Panc1 (cell line): ENCODE data around the gene ALK. TPM values are rescaled to one million over a fixed set of nuclear protein-coding genes. Genes with fewer than 3 reads are reported as not detected.

ENCODE experiments used
- ATAC-seq: fragments of 200-7000 bp; cut with Tn5 transposase; 2 replicates; pipeline ENCODE4 v1.9.1; 2020; ENCODE audit warnings: mild to moderate bottlenecking, moderate library complexity
- BruUV-seq: library from RNA; stranded (reverse); fragments of 400-500 nt; replicated peaks from 2 replicates; lab custom pipeline; 2021; lab: Mats Ljungman, UMichigan
- CTCF ChIA-PET: fragments of 300-600 bp; sonication (Branson Sonifier 250); formaldehyde crosslinking; loops from one replicate; lab custom pipeline; 2022; ENCODE audit warnings: antibody characterized with exemption; lab: Charles Lee
- POLR2A ChIA-PET: fragments of 300-600 bp; sonication (Branson Sonifier 250); formaldehyde crosslinking; loops from one replicate; lab custom pipeline; 2022; ENCODE audit warnings: antibody characterized with exemption; lab: Charles Lee
- DNase-seq: peaks from one replicate; pipeline ENCODE4 v3.0.0-alpha.2; 2010; ENCODE audit warnings: low read depth, low spot score
- H3K27ac ChIP-seq: 2 replicates; pipeline ENCODE4 v1.5.1; 2011; ENCODE audit warnings: mild to moderate bottlenecking, low read length, inconsistent platforms
- H3K27me3 ChIP-seq: fragments of 200-500 bp; sonication (Bioruptor generic); 2 replicates; pipeline ENCODE4 v1.6.0; 2014; ENCODE audit warnings: low read length, inconsistent platforms; ENCODE audit not compliant: control insufficient read depth, insufficient read depth
- H3K36me3 ChIP-seq: fragments of 200-500 bp; sonication (Bioruptor generic); 2 replicates; pipeline ENCODE4 v1.5.1; 2014; ENCODE audit warnings: inconsistent platforms, mild to moderate bottlenecking, low read length, moderate library complexity; ENCODE audit not compliant: control insufficient read depth, insufficient read depth
- H3K4me1 ChIP-seq: 2 replicates; pipeline ENCODE4 v1.5.1; 2011; ENCODE audit warnings: inconsistent platforms, mild to moderate bottlenecking, low read length, moderate library complexity; ENCODE audit not compliant: control insufficient read depth, insufficient read depth
- H3K4me3 ChIP-seq, 2 experiments: 2 replicates each; pipeline ENCODE4 v1.5.1; 2011 to 2012; ENCODE audit warnings: low read depth in 2 of 2, low read length in 2 of 2, mild to moderate bottlenecking in 2 of 2, inconsistent platforms in 1 of 2, moderate library complexity in 1 of 2
- H3K9me3 ChIP-seq: fragments of 200-500 bp; sonication (Bioruptor generic); 2 replicates; pipeline ENCODE4 v1.5.1; 2014; ENCODE audit warnings: low read depth, mild to moderate bottlenecking, inconsistent platforms, low read length, moderate library complexity; ENCODE audit not compliant: control insufficient read depth, insufficient read depth
- CTCF ChIP-seq: fragments of 450-650 bp; IDR thresholded peaks from 2 replicates; pipeline ENCODE4 v1.5.1; 2017; ENCODE audit warnings: mild to moderate bottlenecking
- POLR2AphosphoS5 ChIP-seq: IDR thresholded peaks from 2 replicates; pipeline ENCODE4 v1.6.1; 2012; ENCODE audit warnings: mild to moderate bottlenecking, low read depth, low read length, moderate library complexity
- REST ChIP-seq, 2 experiments: IDR thresholded peaks; 2 replicates each; pipeline ENCODE4 v1.6.1; 2011 to 2012; ENCODE audit warnings: low read depth in 2 of 2, control low read depth in 1 of 2, low read length in 1 of 2, mild to moderate bottlenecking in 1 of 2, moderate library complexity in 1 of 2; ENCODE audit not compliant: insufficient read depth in 1 of 2
- SIN3A ChIP-seq: IDR thresholded peaks from 2 replicates; pipeline ENCODE4 v1.6.1; 2012; ENCODE audit warnings: low read depth, mild to moderate bottlenecking, low read length, moderate library complexity, borderline replicate concordance; ENCODE audit not compliant: insufficient read depth
- TCF7L2 ChIP-seq: IDR thresholded peaks from 2 replicates; pipeline ENCODE4 v1.6.1; 2011; ENCODE audit warnings: mild to moderate bottlenecking, low read depth, low read length, inconsistent platforms
- in situ Hi-C: cut with HindIII; loops from 2 replicates; pipeline ENCODE4 v1.10.0; 2016; ENCODE audit warnings: low sequenced_read_pairs, low pct_unique_long_range_greater_than_20kb
- intact Hi-C: fragments of 100-400 bp; cut with micrococcal nuclease; formaldehyde crosslinking; loops from one replicate; pipeline ENCODE4 v1.10.0; 2022; ENCODE audit not compliant: unreplicated experiment
- total RNA-seq: library from RNA; stranded (reverse); gene quantifications from one replicate; pipeline ENCODE4 v1.2.1, GENCODE V29; 2021; ENCODE audit not compliant: unreplicated experiment

The ALK gene
- total RNA-seq, 1 experiment from 2014 or later = not detected

- no TSS peak for BruUV-seq
- no peak for ATAC-seq
- TF ChIP-seq CTCF = no peak
- no peak for TF ChIP-seq REST (IDR thresholded peaks at IDR 0.05; ENCODE audit: insufficient read depth in 1 of 2, low read depth in 2 of 2, low read length in 1 of 2)
- TF ChIP-seq TCF7L2 = no peak
- Histone ChIP-seq H3K4me1 (no peaks in the 10 kb centered on the region), H3K27me3 (peaks cover 9% of the 10 kb centered on the region), H3K36me3 (no peaks in the 10 kb centered on the region), H3K27ac (no peak overlapping the region), H3K4me3 (no peak overlapping the region), H3K9me3 (no peaks in the 10 kb centered on the region)
- in situ Hi-C loops = no loop called here
- CTCF ChIA-PET = no interaction called here
- no peak for DNase-seq
- intact Hi-C loops = no loop called here
- POLR2A ChIA-PET = no interaction called here
These were observed 606.4 kb downstream of the ALK start for GRCh38 chr2:29314816-29315571.

GRCh38 chr2:29311458-29311857, 609.9 kb downstream of the ALK start:
- Histone ChIP-seq H3K9me3 (no peaks in the 10 kb centered on the region), H3K36me3 (no peaks in the 10 kb centered on the region), H3K4me3 (no peak overlapping the region), H3K27ac (no peak overlapping the region), H3K27me3 (peaks cover 3% of the 10 kb centered on the region), H3K4me1 (no peaks in the 10 kb centered on the region)
- TF ChIP-seq POLR2AphosphoS5 (no peak), CTCF (no peak), SIN3A (no peak), REST (IDR thresholded peaks at IDR 0.05; ENCODE audit: insufficient read depth in 1 of 2, low read depth in 2 of 2, low read length in 1 of 2) (no peak), TCF7L2 (no peak)
- in situ Hi-C loops (no loop called here), intact Hi-C loops (no loop called here)
- ChIA-PET POLR2A (interaction anchor here (0.6 kb wide), 1 partner anchor 12 kb away, joined by 3 read pairs; no protein-coding TSS in a partner anchor), CTCF (no interaction called here)
- DNase-seq = no peak
- no peak for ATAC-seq
- no TSS peak for BruUV-seq
